T-helper 2 cell (primary cell): ENCODE measurements around the gene MPV17L2.

Experiments used
- DNase-seq, 5 experiments: peaks; one replicate each; pipeline versions ENCODE4 v3.0.0 to v3.0.0-alpha.2; 2012 to 2022

The MPV17L2 gene

GRCh38 chr19:18218600-18218999 is 25.6 kb downstream of the MPV17L2 start:
- DNase-seq, result no peak

- DNase-seq, result no peak
Observed at GRCh38 chr19:18219911-18220631, 27.1 kb downstream of the MPV17L2 start.

GRCh38 chr19:18220632-18221275 is 27.7 kb downstream of the MPV17L2 start:
- no peak for DNase-seq

- DNase-seq, result no peak
Observed at GRCh38 chr19:18221815-18222725, 29.1 kb downstream of the MPV17L2 start.

- DNase-seq, result peak in 1 of 5 experiments; percentile 34
Observed at GRCh38 chr19:18223860-18224524, 31.0 kb downstream of the MPV17L2 start.

DNA sequence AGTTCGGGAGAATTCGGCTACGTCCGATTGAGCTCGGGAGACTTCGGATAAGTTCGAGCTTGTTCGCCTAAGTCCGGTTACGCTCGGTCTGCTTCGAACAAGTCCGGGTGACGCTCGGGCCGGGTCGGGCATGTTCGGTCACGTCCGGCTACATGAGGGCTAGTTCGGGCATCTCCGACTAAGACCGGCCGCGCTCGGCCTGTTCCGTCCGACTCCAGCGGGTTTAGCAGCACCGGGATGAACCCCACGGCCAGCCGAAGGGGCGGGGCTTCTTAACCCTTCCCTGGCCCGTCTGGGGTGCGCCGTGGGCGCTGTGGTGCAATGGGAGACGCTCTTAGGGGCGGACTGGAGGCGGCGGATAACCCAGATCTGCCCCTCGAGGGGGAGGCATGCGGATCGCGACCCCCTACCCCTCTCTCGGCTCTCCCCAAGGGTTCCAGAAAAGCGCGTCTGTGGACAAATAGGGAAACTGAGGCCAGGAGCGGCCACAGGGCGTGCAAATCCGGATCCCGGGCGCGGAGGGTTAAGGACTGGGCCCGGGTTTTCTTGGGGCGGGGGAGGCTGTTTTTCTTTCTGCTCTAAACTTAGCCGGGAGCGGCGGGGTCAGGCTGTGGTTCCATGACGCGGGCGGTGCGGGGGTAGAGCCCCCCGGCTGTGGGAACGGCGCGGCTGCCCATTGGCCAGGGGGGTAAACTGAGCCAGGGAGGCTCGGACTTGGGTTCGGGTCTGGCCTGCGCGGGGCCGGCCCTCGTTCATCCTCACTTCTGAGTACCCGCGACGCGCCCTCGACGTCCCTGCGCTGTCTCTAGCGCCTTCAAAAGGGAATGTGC is 31.7 kb downstream of the MPV17L2 start:
- DNase-seq, result peak; percentile 51 to 93 (median 74)

- DNase-seq, result no peak
Observed at GRCh38 chr19:18225355-18225701, 32.3 kb downstream of the MPV17L2 start.

DNA sequence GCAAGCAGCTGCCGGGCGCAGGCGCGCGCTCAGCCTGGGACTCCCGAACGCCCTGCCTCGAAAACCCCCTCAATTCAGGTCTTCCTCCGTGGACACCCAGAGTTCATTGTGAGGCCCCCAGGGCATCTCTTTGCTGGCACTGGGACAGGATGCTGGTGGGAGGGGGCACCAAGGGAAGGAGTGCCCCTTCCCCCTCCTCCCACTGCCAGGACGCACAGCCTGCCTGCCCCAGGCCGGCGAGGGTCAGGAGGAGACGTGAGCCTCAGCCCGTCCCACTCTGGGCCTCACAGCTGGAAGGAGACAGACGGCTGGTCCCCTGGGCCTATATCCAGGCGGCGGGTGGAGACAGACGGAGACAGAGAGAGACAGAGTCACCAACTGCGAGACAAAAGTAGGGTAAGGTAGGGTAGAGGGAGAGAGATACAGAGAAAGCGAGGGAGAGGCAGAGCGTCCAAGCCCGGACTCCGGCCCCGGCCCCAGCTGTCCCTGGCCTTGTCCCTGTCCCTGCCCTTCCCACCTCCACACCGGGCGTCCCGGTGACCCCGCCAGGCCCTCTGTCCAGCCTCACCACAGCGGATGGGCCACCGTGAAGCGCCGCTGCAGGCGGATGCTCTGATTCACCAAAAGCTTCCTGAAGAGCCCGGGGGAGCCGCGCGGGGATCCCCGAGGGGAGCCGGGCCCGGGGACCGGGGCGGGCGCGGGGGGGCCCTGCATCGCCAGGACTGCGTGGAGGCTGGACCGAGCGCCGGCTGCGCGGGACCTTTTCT is 32.9 kb downstream of the MPV17L2 start, which contains the start of gene PDE4C:
Gene PDE4C, minus strand, starts transcription at position 737 of the 767 bp plus-strand sequence. Its CDS starts 23 bp downstream, at position 714.
- no peak for DNase-seq

GRCh38 chr19:18226956-18227780 is 34.1 kb downstream of the MPV17L2 start:
- DNase-seq, result no peak

DNA sequence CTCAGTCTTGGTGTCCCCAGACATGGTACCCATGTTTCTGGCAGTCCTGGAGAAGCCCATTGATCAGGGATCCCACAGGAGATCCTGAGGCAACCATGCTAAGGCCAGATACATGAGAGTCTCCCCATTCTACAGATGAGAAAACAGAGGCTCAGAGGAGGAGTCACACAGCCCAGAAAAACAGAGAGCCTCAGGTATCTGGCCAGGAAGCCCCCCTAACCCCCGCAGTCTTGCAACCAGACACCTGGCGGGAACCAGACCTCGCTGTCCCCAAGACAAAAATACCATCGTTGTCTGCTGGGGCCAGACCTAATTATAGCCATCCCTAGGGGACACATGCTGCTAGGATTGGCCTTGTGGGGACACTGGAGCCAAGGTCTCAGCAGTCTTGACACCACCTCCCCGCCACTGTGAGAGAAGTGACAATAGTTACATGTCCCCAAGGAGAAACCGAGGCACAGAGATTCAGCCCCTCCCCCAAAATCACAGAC is 34.8 kb downstream of the MPV17L2 start:
- DNase-seq, result no peak

GRCh38 chr19:18229474-18229873 is 36.5 kb downstream of the MPV17L2 start:
- no peak for DNase-seq

GRCh38 chr19:18229915-18230314 is 36.9 kb downstream of the MPV17L2 start:
- no peak for DNase-seq

- DNase-seq, result no peak
Observed at GRCh38 chr19:18230941-18231734, 38.1 kb downstream of the MPV17L2 start.

- no peak for DNase-seq
Observed at GRCh38 chr19:18231775-18232174, 38.8 kb downstream of the MPV17L2 start.

DNA sequence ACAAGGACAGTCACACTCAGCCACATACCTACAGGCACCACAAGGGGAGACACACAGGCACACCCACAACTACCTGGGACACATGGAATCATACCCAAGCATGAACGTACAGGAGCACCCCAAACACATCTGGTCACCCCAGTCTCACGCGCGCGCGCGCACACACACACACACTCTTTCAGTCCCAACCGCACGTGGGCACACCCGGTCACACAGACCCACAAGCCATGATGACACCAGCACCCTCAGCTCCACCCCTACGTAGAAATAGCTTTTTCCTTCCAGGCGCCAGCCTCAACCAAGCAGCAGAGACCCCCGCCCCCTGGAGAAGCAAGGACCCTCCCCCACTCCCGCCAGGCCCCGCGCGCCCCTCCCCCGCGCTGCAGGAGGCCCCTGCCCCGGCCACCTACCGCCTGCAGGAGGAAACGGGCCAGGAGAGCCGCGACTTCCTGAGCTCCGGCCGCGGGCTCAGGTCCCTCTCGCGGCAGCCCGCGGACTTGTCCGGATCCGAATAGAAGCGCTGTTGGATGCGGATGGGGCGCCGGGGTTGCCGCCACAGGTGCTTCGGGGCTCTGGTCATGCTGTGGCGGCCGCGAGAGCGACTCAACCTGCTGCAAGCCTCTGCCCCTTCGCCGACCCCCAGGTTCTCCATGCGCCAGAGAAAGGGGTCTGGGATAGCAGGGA is 39.7 kb downstream of the MPV17L2 start:
- DNase-seq, result no peak

- peak in 4 of 5 experiments; percentile 23 to 49 (median 29) for DNase-seq
Observed at GRCh38 chr19:18233224-18233825, 40.3 kb downstream of the MPV17L2 start.

GRCh38 chr19:18234194-18234593 is 41.2 kb downstream of the MPV17L2 start:
- no peak for DNase-seq

DNA sequence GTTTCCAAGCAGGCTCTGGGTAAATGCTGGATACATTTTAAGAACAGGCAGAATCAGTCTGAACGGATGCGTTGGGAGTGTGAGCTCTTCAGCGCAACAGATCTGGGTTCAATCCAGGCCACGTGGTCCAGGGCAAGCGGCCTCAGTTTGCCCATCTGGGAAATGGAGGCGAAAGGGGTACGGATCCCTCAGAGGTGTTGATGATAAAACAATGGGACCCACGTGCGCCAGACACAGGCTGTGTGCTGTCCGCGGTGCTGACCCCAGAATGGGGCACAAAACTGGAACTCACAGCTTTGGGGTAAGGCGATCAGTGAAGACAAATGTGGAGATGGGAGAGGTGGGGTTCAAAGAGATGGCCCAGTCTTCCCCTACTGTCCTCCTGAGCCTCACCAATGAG is 46.3 kb downstream of the MPV17L2 start:
- no peak for DNase-seq
